Stimulated activated CD8-positive, alpha-beta memory T cell treated with anti-CD3 and anti-CD28 coated beads, Interleukin-15, amount 100 ng/mL, for 1 hour (primary cell): Measurements from ENCODE around the gene ZNF333.

Experiments used
- DNase-seq: peaks from one replicate; pipeline ENCODE4 v3.0.0-alpha.2; 2020; ENCODE audit warnings: low read depth

ZNF333 gene

GRCh38 chr19:14689598-14690503 lies at the start of gene ZNF333:
Gene ZNF333 (plus strand): TSS chr19:14690048. CDS start chr19:14693492, 3,444 bp downstream.
- DNase-seq, result peak; percentile 98

DNA sequence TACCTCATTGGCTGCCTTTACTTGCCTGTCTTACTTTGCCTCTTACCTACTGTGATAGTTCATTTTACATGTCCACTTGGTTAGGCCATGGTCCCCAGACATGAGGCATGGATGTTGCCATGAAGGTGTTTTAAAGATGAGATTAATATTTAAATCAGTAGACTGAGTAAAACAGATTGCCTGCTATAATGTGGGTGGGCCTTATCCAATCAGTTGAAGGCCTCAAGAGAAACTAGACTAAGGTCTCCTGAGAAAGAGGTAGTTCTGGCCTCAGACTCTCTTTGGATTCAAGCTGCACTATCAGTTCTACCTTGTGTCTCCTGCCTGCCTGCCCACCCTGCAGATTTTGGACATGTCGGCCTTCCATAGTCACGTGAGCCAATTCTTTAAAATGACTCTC lies 41.3 kb upstream of the ZNF333 start:
- DNase-seq, result no peak

DNA sequence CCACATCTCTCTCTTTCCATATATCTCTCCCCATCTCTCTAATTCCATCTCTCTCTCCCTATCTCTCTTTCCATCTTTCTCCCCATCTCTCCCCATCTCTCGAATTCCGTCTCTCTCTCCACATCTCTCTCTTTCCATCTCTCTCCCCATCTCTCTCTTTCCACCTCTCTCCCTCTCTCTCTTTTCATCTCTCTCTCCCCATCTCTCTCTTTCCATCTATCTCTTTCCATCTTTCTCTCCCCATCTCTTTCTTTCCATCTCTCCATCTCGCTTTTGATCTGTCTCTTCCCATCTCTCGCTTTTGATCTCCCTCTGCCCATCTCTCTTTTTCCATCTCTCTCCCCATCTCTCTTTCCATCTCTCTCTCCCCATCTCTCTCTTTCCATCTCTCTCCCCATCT lies 40.8 kb upstream of the ZNF333 start:
- DNase-seq, result no peak

DNA sequence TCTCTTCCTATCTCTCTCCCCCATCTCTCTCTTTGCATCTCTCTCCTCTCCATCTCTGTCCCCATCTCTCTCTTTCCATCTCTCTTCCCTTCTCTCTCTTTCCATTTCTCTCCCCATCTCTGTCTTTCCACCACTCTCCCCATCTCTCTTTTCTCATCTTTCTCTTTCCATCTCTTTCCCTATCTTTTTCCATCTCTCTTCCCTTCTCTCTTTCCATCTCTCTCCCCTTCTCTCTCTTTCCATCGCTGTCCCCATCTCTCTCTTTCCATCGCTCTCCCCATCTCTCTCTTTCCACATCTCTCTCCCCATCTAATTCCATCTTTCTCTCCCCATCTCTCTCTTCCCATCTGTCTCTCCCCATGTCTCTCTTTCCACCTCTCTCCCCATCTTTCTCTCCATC lies 39.7 kb upstream of the ZNF333 start:
- no peak for DNase-seq

- DNase-seq, result no peak
Observed at GRCh38 chr19:14654786-14655560, 34.9 kb upstream of the ZNF333 start.

GRCh38 chr19:14655726-14656125 lies 34.1 kb upstream of the ZNF333 start:
- DNase-seq, result no peak

GRCh38 chr19:14659874-14660489 lies 29.9 kb upstream of the ZNF333 start:
- DNase-seq, result no peak

GRCh38 chr19:14661372-14661924 lies 28.4 kb upstream of the ZNF333 start:
- no peak for DNase-seq

- DNase-seq, result no peak
Observed at GRCh38 chr19:14669940-14670339, 19.9 kb upstream of the ZNF333 start.

GRCh38 chr19:14670408-14670807 lies 19.4 kb upstream of the ZNF333 start:
- DNase-seq, result no peak

- no peak for DNase-seq
Observed at GRCh38 chr19:14672188-14672872, 17.5 kb upstream of the ZNF333 start.

- no peak for DNase-seq
Observed at GRCh38 chr19:14673088-14673487, 16.8 kb upstream of the ZNF333 start.

DNA sequence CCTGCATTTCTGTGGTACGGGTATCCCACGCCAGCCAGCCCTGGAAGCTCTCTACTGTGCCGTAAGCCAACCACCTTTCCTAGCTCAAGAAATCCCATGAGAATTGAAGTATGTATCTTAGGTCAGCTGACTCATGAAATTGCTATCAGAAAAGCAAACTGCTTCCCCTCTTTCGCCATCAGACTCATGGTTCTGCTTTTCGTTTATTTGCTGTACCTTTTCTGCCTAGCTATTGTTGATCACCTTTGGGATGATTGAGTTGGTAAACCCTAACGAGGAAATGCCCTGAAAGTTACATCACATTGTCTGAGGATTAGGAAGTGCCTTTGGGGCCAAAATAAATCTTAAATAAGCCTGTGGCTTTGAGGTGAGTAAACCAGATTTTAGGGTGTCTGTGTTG lies 15.1 kb upstream of the ZNF333 start, which contains the start of gene ADGRE3:
Gene ADGRE3 (minus strand): TSS at position 81 of the 400 bp plus-strand sequence. CDS start 74 bp downstream, at position 7.
- DNase-seq, result no peak

GRCh38 chr19:14676762-14677161 lies 13.1 kb upstream of the ZNF333 start:
- DNase-seq, result no peak

DNA sequence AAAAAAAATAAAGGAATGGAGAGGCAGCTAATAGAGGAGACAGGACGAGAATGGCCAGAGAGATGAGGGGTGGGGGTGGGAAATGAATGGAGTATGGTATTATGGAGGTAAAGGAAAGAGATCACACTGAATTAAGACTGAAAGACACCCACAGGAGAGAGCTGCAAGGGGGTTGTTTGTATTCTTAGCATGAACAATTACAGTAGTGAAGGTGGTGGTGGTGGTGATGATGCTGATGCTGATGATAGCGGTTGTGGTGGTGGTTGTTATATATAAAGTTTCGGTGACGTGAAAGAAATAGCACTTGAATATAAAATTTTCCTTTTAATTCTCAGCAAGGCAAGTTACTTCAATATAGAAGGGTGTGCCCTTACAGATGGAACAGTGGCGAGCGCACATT lies 12.4 kb upstream of the ZNF333 start:
- no peak for DNase-seq

GRCh38 chr19:14678199-14678598 lies 11.6 kb upstream of the ZNF333 start:
- no peak for DNase-seq

- no peak for DNase-seq
Observed at GRCh38 chr19:14682084-14682483, 7.8 kb upstream of the ZNF333 start.

DNA sequence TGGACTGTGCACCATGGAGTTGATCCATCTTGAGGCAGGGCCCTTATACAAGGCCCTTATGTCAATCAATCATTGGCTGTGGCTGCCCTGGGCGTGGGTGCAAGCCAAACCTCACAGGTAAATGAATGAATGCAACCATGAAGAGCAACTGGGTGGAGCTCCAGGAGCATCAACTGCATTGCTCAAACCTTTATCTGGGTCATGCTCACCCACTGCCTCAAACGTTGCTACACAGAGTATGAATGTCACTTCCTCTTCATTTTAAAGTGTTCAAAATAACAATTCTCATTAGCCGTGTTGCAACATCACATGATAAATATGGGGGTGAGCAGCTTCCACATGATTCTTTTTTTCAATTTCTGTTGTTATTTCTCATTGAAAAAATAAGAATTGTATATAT lies 6.4 kb upstream of the ZNF333 start:
- no peak for DNase-seq

GRCh38 chr19:14686411-14686810 lies 3.4 kb upstream of the ZNF333 start:
- no peak for DNase-seq

DNA sequence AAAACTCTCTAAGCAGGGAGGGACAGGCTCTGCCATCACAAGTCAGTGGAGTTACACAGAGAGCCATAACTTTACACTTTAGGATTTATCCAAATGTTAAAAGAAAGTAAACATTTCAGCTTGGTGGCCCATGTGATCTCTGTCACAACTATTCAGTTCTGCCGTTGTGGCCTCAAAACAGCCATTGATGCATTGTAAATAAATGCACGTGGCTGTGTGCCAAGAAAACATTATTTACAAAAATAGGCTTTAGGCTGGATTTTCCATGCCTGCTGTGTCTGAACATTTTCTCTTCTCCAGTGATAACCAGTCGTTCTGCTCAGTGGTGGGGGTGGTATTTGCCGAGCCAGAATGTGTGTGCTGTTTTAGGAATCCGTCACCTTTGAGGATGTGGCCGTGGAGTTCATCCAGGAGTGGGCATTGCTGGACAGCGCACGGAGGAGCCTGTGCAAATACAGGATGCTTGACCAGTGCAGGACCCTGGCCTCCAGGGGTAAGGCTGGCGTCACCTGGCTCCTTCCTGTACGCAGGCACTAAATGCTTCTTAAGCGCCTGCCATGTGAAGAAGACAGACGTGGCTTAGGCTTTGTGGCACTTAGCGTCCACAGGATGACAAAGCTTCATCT lies 4.9 kb downstream of the ZNF333 start:
- DNase-seq, result no peak

DNA sequence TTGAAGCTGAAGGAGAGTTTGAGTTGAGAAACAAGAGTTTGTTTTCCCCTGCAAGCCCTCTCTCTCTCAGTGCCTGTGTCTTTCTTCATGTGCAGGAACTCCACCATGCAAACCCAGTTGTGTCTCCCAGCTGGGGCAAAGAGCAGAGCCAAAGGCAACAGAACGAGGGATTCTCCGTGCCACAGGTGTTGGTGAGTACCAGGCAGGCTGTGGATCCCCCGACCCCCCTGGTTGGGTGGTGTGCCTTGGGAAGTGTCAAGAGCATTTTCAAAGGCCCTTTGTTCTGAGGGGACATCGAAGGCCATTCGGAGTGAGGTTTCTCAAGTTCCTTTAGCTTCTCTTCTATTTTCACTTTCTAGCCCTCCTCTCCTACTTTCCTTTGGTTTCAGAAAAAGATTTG lies 5.6 kb downstream of the ZNF333 start:
- no peak for DNase-seq
